BE2C (cell line): ENCODE results near the gene PSME4.
"Not testable (repeated sequence)": the region's sequence is repeated elsewhere in the genome, so short reads cannot be mapped to it uniquely, and the experiment has no call there.

Experiments used
- DNase-seq: peaks from one replicate; pipeline ENCODE4 v3.0.0-alpha.2; 2020
- H3K27me3 ChIP-seq: fragments of 250-450 bp; sonication (Bioruptor Pico); 2 replicates; pipeline ENCODE4 v1.5.1; 2020; ENCODE audit warnings: mild to moderate bottlenecking
- H3K36me3 ChIP-seq: fragments of 250-450 bp; sonication (Bioruptor Pico); 2 replicates; pipeline ENCODE4 v1.5.1; 2020; ENCODE audit warnings: mild to moderate bottlenecking
- H3K4me1 ChIP-seq: fragments of 250-450 bp; sonication (Bioruptor Pico); 2 replicates; pipeline ENCODE4 v1.5.1; 2020
- H3K4me3 ChIP-seq: 2 replicates; pipeline ENCODE4 v1.5.1; 2011; ENCODE audit warnings: low read depth, low read length
- H3K9me3 ChIP-seq: fragments of 250-450 bp; sonication (Bioruptor Pico); 2 replicates; pipeline ENCODE4 v1.5.1; 2020
- TF ChIP-seq, protein P1 (sequence below): IDR thresholded peaks from 2 replicates; pipeline ENCODE4 v1.5.1; 2012; ENCODE audit warnings: mild to moderate bottlenecking, low read depth, low read length

The PSME4 gene

GRCh38 chr2:53828331-53828730 lies 142.5 kb downstream of the PSME4 start:
- Histone ChIP-seq H3K27me3 (no peaks in the 10 kb centered on the region), H3K4me3 (no peak overlapping the region), H3K36me3 (no peaks in the 10 kb centered on the region), H3K4me1 (no peaks in the 10 kb centered on the region), H3K9me3 (no peaks in the 10 kb centered on the region)
- TF ChIP-seq, protein P1, sequence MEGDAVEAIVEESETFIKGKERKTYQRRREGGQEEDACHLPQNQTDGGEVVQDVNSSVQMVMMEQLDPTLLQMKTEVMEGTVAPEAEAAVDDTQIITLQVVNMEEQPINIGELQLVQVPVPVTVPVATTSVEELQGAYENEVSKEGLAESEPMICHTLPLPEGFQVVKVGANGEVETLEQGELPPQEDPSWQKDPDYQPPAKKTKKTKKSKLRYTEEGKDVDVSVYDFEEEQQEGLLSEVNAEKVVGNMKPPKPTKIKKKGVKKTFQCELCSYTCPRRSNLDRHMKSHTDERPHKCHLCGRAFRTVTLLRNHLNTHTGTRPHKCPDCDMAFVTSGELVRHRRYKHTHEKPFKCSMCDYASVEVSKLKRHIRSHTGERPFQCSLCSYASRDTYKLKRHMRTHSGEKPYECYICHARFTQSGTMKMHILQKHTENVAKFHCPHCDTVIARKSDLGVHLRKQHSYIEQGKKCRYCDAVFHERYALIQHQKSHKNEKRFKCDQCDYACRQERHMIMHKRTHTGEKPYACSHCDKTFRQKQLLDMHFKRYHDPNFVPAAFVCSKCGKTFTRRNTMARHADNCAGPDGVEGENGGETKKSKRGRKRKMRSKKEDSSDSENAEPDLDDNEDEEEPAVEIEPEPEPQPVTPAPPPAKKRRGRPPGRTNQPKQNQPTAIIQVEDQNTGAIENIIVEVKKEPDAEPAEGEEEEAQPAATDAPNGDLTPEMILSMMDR, result no peak
- no peak for DNase-seq

GRCh38 chr2:53827398-53828175 lies 143.2 kb downstream of the PSME4 start:
- no peaks in the 10 kb centered on the region for H3K4me1 ChIP-seq
- no peaks in the 10 kb centered on the region for H3K9me3 ChIP-seq
- no peak for DNase-seq
- no peaks in the 10 kb centered on the region for H3K36me3 ChIP-seq
- no peaks in the 10 kb centered on the region for H3K27me3 ChIP-seq
- TF ChIP-seq, protein P1, result no peak
- H3K4me3 ChIP-seq, result no peak overlapping the region

GRCh38 chr2:53826587-53827397 lies 144.0 kb downstream of the PSME4 start:
- H3K4me3 ChIP-seq, result no peak overlapping the region
- H3K36me3 ChIP-seq, result no peaks in the 10 kb centered on the region
- H3K4me1 ChIP-seq, result no peaks in the 10 kb centered on the region
- no peaks in the 10 kb centered on the region for H3K9me3 ChIP-seq
- TF ChIP-seq, protein P1, result no peak
- H3K27me3 ChIP-seq, result no peaks in the 10 kb centered on the region
- DNase-seq, result no peak

- no peaks in the 10 kb centered on the region for H3K9me3 ChIP-seq
- no peaks in the 10 kb centered on the region for H3K36me3 ChIP-seq
- no peak overlapping the region for H3K4me3 ChIP-seq
- no peaks in the 10 kb centered on the region for H3K4me1 ChIP-seq
- DNase-seq, result no peak
- TF ChIP-seq, protein P1, result no peak
- no peaks in the 10 kb centered on the region for H3K27me3 ChIP-seq
Measured at GRCh38 chr2:53826030-53826410, 144.8 kb downstream of the PSME4 start.

DNA sequence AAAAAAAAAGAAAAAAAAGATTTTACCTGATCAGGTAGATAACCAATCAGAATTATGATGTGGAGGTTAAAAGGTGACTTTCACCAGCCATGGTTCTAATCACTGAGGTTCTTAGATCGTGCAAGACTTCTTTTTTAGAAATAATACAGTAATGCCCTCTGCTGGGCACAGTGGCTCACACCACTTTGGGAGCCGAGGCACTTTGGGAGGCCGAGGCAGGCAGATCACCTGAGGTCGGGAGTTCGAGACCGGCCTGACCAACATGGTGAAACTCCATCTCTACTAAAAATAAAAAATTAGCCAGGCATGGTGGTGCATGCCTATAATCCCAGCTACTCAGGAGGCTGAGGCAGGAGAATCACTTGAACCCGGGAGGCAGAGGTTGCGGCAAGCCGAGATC lies 147.2 kb downstream of the PSME4 start:
- not testable (repeated sequence) for H3K4me1 ChIP-seq, H3K4me3 ChIP-seq, H3K27me3 ChIP-seq, DNase-seq, H3K36me3 ChIP-seq, H3K9me3 ChIP-seq

- no peak for DNase-seq
- TF ChIP-seq, protein P1, result no peak
- no peaks in the 10 kb centered on the region for H3K4me1 ChIP-seq
Measured at GRCh38 chr2:53821810-53822209, 149.0 kb downstream of the PSME4 start.

More at GRCh38 chr2:53821810-53822209, 149.0 kb downstream of the PSME4 start:
- Histone ChIP-seq H3K27me3 (no peaks in the 10 kb centered on the region), H3K4me3 (no peak overlapping the region), H3K36me3 (no peaks in the 10 kb centered on the region), H3K9me3 (no peaks in the 10 kb centered on the region)
